Measurements from ENCODE around the gene ZNF77.

Gene ZNF77

GRCh38 chr19:2885736-2886135, 59.0 kb downstream of the ZNF77 start:
- no peaks in the 10 kb centered on the region for H3K27me3 Mint-ChIP-seq
- no peaks in the 10 kb centered on the region for H3K9me3 Mint-ChIP-seq
- no peak overlapping the region for H3K4me3 Mint-ChIP-seq
- intact Hi-C loops (cut with micrococcal nuclease), result no loop called here
- no peak overlapping the region for H3K27ac Mint-ChIP-seq
- no peaks in the 10 kb centered on the region for H3K36me3 Mint-ChIP-seq (ENCODE audit: low read depth)
- peaks cover 6% of the 10 kb centered on the region for H3K4me1 Mint-ChIP-seq (ENCODE audit: low read depth)

- Mint-ChIP-seq H3K27ac (no peak overlapping the region), H3K9me3 (peaks cover 7% of the 10 kb centered on the region)
- intact Hi-C loops (cut with micrococcal nuclease), result no loop called here
Measured at GRCh38 chr19:2883686-2884439, 60.9 kb downstream of the ZNF77 start.

More at GRCh38 chr19:2883686-2884439, 60.9 kb downstream of the ZNF77 start:
- Mint-ChIP-seq H3K4me3 (no peak overlapping the region), H3K4me1 (ENCODE audit: low read depth) (peaks cover 6% of the 10 kb centered on the region), H3K36me3 (ENCODE audit: low read depth) (no peaks in the 10 kb centered on the region), H3K27me3 (no peaks in the 10 kb centered on the region)

All from dendritic cell treated with granulocyte-macrophage colony-stimulating factor and Interleukin-4, amounts not matched to agents 40 ng/mL and 50 ng/mL, for 4 days (primary cell).